NOMO-1 (cell line): Measurements from ENCODE around the gene RPTOR.
"Not testable (repeated sequence)": the region's sequence is repeated elsewhere in the genome, so short reads cannot be mapped to it uniquely, and the experiment has no call there.

Source experiments
- DNase-seq, 2 experiments: peaks; one replicate each; lab custom pipeline; 2025; ENCODE audit not compliant: unreplicated experiment in 2 of 2; lab: John Stamatoyannopoulos, UW

RPTOR gene

DNA sequence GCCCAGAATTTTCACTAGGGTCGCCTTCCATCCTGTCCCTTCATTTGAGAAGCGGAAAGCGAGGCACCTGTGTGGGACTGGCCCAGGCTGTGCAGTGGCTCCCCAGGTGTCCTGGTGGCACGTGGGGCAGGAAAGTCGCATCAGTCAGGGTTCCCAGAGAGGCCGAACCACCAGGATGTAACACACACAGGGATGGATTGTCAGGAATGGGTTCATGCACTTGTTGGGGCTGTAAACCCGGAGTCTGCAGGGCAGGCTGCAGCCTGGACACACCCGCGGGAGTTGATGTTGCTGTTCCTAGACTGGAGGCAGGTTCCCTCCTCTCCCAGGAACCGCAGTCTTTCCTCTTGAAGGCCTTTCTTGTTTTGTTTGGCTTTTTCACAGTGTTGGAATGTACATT, 30.7 kb upstream of the RPTOR start:
- DNase-seq = no peak

DNA sequence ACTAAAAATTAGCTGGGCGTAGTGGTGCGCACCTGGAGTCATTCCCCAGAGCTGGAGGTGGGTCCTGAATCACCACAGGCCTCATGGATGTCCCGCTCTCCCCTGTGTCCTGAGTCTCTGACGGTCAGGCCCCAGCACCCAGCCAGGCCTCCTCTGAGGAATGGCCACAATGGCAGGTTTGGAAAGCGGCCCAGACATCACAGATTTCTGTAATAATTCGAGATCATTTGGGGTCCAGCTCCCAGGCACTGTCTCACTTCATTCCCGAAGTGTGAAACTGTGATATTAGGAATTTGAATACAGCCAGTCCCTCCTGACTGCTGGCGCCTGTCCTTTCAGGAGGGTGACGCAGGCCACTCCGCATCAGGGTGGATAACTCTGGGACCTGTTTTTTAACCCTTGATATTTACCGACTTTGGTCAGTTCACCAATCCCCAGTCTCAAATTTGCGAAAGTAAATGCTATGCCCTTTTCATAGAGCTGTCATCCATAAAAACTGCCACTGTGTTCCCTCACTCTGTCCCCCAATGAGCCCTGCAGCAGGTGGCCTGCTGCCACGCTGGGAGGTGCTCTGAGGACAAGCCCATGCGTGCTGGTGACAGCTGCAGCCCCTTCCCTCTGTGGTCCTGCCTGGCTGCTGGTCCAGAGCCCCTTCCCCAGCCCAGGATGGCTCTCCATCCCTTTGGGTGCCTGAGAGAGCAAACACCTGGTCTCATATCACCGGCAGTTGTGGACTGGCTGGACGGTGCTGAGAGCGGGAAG, 28.3 kb upstream of the RPTOR start:
- DNase-seq = no peak

DNA sequence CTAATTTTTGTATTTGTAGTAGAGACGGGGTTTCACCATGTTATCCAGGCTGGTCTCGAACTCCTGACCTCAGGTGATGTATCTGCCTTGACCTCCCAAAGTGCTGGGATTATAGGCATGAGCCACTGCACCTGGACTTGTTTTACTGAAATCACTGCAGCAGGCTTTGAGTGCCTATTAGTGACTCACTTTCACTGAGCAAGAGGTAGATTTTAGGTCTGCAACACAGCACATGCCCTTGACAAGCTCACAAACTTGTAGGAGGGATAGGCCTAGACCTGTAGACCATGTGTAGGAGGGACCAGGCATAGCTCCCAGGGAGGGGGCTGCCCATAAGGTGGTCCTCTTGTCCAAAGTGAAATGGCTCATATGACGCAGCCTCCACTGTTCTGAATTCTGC, 27.0 kb upstream of the RPTOR start:
- DNase-seq = no peak

DNA sequence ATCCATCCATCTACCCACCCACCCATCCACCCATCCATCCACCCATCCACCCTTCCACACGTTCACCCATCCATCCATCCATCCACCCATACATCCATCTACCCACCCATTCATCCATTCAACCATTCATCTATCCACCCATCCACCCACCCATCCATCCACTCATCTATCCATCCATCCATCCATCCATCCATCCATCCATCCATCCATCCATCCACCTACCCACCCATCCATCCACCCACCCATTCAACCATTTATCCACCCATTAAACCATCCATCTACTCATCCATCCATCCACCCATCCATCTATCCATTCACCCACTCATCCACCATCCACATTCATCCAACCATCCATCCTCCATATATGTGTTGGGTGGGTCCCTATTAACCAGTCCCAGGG, 26.2 kb upstream of the RPTOR start:
- no peak for DNase-seq

DNA sequence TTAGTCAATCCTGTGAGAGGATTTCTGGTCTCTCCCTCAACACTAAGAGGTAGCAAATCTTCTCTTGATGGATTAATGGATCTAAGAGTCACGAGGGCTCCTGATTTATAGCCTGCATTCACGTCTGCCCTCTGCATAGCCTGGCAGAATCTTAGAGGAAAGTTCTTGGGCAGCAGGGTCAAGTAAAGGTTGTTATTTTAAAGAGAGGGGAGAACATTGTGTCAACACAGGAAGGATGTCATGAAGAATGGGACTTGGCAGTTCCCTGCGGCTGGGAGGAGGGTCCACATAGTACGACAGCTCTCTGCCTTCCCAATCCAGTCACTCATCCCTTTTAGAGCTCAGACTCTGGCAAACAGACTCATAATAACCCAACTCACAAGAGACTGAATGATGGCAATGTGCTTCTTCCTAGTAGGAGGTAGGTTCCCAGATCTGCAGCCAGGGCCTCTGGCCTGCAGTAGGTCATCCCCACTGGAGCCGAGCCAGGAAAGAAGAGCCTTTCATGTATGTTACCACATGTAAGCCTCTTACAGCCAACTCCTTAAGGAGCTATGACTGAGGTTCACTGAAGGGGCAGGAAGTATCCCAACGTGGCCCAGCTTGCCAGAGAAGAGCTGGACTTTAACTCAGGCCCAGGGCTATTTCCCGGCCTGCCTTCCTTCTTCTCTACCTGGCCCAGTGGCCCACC, 25.4 kb upstream of the RPTOR start:
- no peak for DNase-seq

DNA sequence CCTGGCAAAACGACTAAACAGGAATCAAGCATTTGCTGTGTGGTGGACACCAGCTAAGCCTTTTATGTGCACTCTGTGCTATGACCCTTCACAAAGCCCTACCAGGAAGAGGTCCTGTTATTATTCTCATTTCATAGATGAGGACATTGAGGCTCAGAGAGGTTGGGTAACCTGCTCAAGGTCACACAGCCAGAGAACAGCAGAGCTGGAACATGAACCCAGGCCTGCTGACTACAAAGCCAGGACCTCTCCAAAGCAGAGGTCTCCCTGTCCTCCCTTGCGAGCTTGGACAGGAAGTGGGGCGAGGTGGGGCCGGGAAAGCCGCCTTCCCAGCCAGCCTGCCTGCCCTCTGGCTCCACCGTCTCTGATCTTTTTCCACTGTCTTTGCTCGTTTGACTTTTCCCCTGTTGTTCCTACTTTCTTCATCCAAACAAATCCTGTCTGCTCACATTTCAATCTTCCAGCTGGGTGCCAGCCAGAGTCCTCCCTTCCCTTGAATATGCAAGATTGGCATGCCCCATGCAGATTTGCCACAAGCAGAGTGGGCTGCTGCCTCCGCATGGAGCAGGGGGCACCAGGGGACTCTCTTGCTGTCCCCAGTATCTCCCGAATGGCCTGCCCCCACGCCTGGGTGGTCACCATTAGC, 23.7 kb upstream of the RPTOR start:
- DNase-seq = no peak

DNA sequence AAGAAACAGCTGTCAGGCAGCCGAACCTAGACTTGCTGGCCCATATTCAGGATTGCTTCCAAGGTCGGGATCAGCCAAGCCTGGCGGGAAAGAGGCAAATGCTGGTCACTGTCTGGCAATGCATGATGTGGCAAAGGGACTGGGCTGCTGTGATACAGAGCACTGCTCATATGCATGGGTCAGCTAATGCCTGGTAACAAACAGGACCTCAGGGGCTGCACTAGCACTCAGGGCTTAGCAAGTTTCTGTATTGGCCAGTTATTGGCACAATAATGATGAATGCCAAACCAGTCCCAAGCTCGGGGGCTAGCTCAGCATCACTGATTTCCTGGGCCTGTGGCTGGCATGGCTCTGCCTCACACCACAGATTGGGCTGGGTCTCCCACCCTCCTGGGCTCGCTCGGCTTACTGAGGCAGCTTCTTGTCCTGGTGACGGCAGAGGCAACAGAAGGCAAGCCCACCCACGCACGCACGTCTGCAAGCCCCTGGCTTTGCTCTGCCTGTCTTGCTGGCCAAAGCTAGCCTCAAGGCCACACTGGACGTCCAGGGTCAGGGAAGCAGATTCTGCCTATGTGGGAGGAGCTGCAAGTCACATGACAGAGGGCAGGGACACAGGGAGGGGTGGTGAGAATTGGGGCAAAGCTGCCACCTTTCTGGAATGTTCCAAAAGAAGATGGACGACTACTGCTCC, 21.4 kb upstream of the RPTOR start:
- DNase-seq = no peak

DNA sequence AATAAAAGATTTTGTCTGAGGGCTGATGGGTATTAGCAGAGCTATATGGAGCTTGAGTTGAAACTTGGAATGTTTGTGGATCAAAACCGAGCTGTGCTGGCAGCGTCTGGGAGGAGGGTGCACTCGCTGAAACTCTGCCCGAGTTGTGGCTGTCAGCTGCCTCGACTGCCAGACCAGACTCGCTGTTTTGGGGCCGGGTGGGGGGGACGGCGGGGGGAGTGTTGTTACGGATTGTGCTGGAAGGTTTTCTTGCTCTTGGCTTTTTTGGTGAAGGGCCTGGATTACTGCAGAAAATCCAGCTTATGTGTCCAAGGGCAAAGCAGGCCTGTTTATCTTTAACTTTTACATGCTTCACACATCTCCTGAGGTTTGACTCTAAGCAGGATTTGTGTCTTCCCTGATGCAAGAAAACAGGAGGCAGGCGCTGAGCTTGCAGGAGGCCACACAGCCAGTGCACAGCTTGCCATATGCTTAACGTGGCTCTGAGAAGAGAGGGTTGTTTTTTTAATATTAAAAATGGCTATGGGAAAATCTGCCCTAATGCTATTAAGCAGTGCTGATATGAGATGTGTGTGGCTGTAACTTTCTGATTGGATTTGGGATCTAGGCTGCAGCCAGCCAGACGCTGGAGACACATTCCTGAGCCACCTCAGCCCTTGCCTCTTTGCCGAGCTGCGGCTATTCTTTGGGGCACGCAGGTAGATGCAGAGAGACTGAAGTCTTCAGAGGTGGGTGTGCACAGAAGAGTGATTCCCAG, 20.5 kb upstream of the RPTOR start:
- no peak for DNase-seq

DNA sequence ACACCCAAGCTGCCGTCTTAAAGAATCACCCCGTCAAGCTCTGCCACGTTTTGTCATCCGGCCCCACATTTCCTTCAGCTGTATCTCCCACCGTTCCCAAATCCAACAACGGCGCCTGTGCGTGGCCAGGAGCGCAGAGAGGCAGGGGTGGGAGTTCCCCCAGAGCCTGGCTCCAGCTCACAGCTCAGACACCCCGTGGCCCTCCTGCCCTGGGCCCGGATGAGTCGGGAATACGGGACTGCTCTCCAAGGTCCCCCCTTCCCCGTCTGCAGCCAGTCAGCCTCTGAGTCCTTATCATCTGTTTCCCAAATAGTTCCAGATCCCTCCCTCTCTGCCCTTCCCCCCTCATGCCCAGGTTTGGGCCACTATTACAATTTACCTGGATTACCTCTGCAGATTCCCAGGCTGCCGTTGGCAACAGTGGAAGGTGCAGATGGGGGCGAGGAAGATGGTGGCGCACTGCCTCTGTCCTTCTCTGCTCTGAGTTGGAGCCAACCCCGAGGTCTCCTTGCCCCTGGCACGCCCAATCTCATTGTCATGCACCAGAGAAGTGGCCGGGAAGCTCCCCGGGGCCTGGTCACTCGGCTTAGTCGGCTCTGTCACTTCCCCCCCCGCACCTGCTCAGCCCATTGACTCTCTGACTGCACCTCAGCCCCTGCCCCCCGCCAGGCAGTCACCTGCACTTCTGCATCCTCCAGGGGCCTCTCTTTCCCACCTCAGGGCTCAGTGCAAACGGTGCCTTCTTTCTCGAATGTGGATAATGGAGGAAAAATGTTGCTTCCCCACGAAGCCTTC, 18.3 kb upstream of the RPTOR start:
- no peak for DNase-seq

DNA sequence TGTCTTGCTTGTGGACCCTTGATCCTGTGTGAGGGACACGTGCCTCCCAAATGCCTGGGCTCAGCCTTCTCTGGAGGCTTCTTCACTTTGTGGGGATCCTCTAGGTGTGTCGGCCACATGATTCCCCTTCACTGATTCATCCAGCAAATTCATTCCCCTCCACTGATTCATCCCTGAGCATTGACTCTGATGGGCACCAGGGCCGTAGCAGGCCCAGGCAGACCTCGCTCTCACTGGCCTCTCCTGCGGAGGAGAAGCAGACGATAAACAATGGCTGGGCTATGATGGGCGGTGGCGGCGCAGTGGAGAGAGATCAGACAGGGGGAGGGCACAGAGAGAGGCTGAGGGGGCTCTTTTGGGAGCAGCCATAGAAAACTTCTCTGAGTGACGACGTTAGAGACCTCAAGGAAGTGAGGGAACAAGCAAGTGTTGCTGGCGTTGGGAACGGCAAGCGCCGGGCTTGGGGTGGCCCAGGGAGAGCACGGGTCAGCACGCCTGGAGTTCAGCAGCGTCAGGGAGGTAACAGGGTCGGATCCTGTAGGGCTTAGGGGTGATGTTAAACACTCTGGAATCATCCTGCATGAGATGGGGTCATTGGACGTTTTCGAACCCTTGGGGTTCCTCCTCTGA, 17.5 kb upstream of the RPTOR start:
- no peak for DNase-seq

DNA sequence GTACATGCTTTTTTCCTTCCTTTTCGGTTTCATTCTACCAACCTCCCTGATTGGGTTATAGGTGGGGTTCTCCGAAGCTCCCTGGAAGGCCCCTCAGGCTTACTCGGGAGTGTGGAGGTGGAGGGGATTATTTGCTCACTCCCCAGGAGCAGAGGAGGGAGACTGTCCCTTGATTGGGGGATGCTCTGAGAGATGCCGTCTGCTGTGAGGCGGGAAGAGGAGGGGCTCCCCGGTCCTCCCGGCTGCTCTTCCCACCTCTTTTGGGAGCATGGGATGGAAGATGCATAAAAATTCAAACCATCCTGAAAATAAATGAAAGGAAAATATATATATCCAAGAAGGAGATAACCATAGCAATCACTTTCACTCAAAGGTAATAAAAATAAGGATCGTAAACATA, 16.1 kb upstream of the RPTOR start:
- DNase-seq = no peak

DNA sequence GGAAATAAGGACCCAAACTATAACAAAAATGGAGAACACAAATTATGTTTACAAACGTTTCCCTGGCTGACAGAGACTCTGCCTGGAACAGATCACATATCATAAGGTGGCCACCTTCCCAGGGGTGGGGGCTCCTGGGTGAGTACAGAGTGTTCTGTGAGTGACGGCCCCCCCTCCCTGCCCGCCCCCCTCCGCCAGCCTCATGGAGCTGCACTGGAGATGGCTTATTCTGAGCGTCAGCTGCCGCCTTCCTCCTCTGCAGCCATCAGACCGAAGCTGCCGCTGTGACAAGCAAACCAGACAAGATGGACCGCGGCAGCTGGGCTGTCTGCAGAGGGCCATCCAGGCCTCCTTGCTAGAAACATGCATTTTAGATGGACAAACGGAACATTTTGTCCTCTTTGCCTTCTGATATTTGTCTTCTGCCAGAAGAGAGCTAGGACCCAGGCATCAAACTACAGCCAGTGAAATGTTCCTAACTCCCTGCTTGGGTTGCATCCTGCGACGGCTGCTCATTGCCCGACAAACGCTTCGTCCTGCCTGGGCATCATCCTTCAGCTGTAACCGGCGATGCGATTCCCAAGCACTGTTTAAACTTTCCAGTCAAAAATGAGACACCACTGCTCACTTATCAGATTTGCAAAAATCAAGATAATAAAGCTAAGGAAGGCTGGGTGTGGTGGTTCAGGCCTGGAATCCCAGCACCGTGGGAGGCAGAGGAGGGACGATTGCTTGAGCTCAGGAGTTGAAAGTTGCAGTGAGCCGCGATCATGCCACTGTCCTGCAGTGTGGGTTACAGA, 15.3 kb upstream of the RPTOR start:
- no peak for DNase-seq

DNA sequence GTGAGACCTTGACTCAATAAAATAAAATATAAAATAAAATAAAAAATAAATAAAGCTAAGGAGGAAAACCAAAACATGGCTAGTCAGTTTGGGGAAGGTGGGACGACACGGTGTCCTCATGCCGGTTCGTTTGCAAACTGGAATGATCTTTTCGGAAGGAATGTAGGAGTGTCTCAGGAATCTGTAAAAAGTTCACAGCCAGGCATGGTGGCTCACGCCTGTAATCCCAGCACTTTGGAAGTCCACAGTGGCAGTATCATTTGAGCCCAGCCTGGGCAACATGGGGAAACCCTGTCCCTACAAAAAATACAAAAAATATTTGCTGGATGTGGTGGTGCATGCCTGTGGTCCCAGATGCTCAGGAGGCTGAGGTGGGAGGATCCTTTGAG, 14.7 kb upstream of the RPTOR start:
- DNase-seq = no peak

DNA sequence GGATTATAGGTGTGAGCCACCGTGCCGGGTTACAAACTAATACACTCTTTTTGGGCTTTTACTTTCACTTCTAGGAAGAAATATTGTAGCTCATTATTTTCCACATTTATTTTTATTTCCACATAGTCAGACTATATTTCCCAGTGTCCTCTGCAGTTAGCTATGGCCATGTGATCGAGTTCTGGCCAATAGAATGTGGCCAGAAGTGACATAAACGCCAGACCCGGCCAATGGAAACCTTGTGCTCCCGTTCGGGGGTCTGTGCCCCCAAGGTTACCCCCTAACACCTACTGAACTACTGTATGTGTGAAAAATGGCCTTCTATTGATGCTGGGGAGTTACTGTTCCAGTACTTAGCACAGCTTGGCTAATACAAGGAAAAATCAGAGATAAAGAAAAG, 13.2 kb upstream of the RPTOR start:
- DNase-seq = no peak

DNA sequence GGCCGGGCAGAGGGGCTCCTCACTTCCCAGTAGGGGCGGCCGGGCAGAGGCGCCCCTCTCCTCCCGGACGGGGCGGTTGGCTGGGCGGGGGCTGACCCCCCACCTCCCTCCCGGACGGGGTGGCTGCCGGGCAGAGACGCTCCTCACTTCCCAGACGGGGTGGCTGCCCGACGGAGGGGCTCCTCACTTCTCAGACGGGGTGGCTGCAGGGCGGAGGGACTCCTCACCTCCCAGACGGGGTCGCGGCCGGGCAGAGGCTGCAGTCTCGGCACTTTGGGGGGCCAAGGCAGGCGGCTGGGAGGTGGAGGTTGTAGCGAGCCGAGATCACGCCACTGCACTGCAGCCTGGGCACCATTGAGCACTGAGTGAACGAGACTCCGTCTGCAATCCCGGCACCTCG, 7.3 kb upstream of the RPTOR start:
- DNase-seq = not testable (repeated sequence)

DNA sequence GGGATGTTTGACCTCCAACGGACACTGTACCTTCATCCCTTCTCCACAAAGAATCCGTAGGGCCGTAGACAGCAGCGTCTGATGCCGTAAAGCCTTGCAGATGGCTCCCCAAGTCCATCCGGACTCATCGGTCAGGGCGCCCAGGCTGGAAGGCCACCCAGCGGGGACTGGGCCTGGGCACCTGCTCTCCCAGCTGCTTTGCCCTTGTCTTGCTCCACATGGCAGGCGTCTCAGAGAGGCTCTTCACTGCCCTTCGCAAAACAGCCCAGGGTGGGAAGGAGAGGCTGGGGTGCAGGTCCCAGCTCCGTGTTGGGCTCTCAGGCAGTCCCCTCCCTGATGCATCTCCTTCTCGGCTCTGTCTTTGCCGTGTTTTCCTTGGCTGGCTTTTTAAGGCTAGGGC, 6.2 kb upstream of the RPTOR start:
- no peak for DNase-seq

DNA sequence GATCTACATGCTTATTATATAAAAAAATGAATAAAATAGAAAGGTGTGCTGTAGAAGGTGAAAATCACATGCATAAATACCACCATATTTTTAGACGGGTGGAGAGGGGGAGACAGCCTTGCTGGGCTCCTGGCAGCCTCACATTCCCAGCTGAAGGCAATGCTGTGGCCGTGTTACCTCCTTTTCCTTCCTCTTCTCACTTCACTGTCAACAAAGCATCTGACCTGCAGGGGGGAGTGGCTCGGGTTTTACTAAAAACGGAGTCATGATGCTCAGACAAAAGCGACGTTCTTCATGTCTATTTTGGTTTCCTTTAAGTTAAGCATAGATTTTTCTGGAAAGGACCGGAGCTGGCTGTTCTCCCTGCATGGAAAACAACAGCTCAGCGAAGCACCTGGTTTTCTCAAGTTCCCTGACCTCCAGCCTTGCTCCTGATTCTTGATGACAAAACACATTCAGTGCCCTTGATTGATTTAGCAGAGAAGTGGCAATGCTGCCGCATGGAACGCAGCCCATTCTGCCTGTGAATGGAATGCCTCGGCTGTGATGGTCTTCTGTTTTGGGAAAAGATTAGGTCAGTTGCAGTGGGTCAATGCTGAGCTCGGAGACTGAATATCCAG, 5.5 kb upstream of the RPTOR start:
- DNase-seq = peak in 1 of 2 experiments; percentile 46

DNA sequence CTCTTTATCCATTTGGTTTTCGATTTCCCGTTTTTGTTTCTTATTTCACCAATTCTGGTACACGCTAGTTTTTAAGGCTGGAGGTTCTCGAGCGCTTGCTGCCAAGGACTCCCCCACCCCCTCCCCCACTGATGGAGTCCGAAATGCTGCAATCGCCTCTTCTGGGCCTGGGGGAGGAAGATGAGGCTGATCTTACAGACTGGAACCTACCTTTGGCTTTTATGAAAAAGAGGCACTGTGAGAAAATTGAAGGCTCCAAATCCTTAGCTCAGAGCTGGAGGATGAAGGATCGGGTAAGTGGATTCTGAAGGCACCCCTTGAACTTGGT, 825 bp downstream of the RPTOR start:
- no peak for DNase-seq
